DOHH2 (cell line): ENCODE data around the gene PLPP3.

Experiments used
- H3F3A ChIP-seq: fragments of 200-600 bp; sonication (generic), shearing (Covaris generic); 2 replicates; pipeline ENCODE4 v1.6.0; 2016; ENCODE audit warnings: antibody characterized with exemption, mild to moderate bottlenecking; ENCODE audit not compliant: control insufficient read depth, insufficient read depth
- H3K27ac ChIP-seq: fragments of 200-600 bp; sonication (generic); 2 replicates; pipeline ENCODE4 v1.5.1; 2014; ENCODE audit warnings: low read depth, mild to moderate bottlenecking, low read length, moderate library complexity
- H3K27me3 ChIP-seq: fragments of 200-600 bp; sonication (generic); 2 replicates; pipeline ENCODE4 v1.6.1; 2014; ENCODE audit warnings: mild to moderate bottlenecking, low read length, mixed read lengths; ENCODE audit not compliant: control insufficient read depth
- H3K36me3 ChIP-seq: fragments of 200-600 bp; sonication (generic); 2 replicates; pipeline ENCODE4 v1.6.1; 2014; ENCODE audit warnings: mild to moderate bottlenecking, low read length, moderate library complexity, mixed read lengths; ENCODE audit not compliant: control insufficient read depth
- H3K4me1 ChIP-seq: fragments of 200-600 bp; sonication (generic); 2 replicates; pipeline ENCODE4 v1.6.1; 2014; ENCODE audit warnings: mild to moderate bottlenecking, low read length, mixed read lengths; ENCODE audit not compliant: control insufficient read depth
- H3K4me2 ChIP-seq: fragments of 200-600 bp; sonication (generic); 2 replicates; pipeline ENCODE4 v1.6.0; 2014; ENCODE audit warnings: mild to moderate bottlenecking, low read length, moderate library complexity
- H3K4me3 ChIP-seq: fragments of 200-600 bp; sonication (generic); 2 replicates; pipeline ENCODE4 v1.5.1; 2014; ENCODE audit warnings: mild to moderate bottlenecking, low read length, mixed read lengths
- H3K79me2 ChIP-seq: fragments of 200-600 bp; sonication (generic); 2 replicates; pipeline ENCODE4 v1.6.1; 2014; ENCODE audit warnings: mild to moderate bottlenecking, low read length, mixed read lengths; ENCODE audit not compliant: control insufficient read depth
- H3K9me2 ChIP-seq: fragments of 200-600 bp; sonication (generic); replicated peaks from 2 replicates; pipeline ENCODE4 v1.6.1; 2014; ENCODE audit warnings: mild to moderate bottlenecking, low read length, mixed read lengths; ENCODE audit not compliant: control insufficient read depth
- H3K9me3 ChIP-seq: fragments of 200-600 bp; sonication (generic); 2 replicates; pipeline ENCODE4 v1.6.1; 2014; ENCODE audit warnings: antibody characterized with exemption, low read length, mixed read lengths; ENCODE audit not compliant: control insufficient read depth, insufficient read depth
- H4K20me1 ChIP-seq: fragments of 200-600 bp; sonication (generic); 2 replicates; pipeline ENCODE4 v1.6.0; 2014; ENCODE audit warnings: low read depth, mild to moderate bottlenecking, antibody characterized with exemption, low read length, moderate library complexity; ENCODE audit not compliant: control insufficient read depth, insufficient read depth
- CTCF ChIP-seq: fragments of 200-600 bp; sonication (generic); IDR thresholded peaks from one replicate; pipeline ENCODE4 v1.5.1; 2014; ENCODE audit warnings: antibody characterized with exemption, mild to moderate bottlenecking, low read depth, low read length; ENCODE audit not compliant: poor library complexity, severe bottlenecking
- EZH2phosphoT487 ChIP-seq: fragments of 200-600 bp; sonication (generic); IDR thresholded peaks from 2 replicates; pipeline ENCODE4 v1.6.1; 2017; ENCODE audit warnings: borderline replicate concordance, mild to moderate bottlenecking, antibody characterized with exemption, low read length, moderate library complexity, mixed read lengths

Gene PLPP3

GRCh38 chr1:56511766-56512165 lies 67.6 kb downstream of the PLPP3 start:
- no peaks in the 10 kb centered on the region for H4K20me1 ChIP-seq
- TF ChIP-seq EZH2phosphoT487 (no peak), CTCF (no peak)
- no peaks in the 10 kb centered on the region for H3K9me3 ChIP-seq
- H3K27ac ChIP-seq: no peak overlapping the region
- H3K27me3 ChIP-seq: no peaks in the 10 kb centered on the region
- H3K4me3 ChIP-seq: no peak overlapping the region
- H3K36me3 ChIP-seq: no peaks in the 10 kb centered on the region
- H3K79me2 ChIP-seq: no peaks in the 10 kb centered on the region
- H3K4me2 ChIP-seq: no peak overlapping the region
- no peaks in the 10 kb centered on the region for H3F3A ChIP-seq
- H3K4me1 ChIP-seq: peaks cover 11% of the 10 kb centered on the region
- no peaks in the 10 kb centered on the region for H3K9me2 ChIP-seq

- no peaks in the 10 kb centered on the region for H3K36me3 ChIP-seq
- peaks cover 6% of the 10 kb centered on the region for H3K4me1 ChIP-seq
- no peaks in the 10 kb centered on the region for H4K20me1 ChIP-seq
- H3K4me3 ChIP-seq: no peak overlapping the region
- no peaks in the 10 kb centered on the region for H3K9me3 ChIP-seq
- no peak overlapping the region for H3K4me2 ChIP-seq
- no peak overlapping the region for H3K27ac ChIP-seq
- H3K79me2 ChIP-seq: no peaks in the 10 kb centered on the region
- no peaks in the 10 kb centered on the region for H3K27me3 ChIP-seq
- TF ChIP-seq CTCF: no peak
- TF ChIP-seq EZH2phosphoT487: no peak
- no peaks in the 10 kb centered on the region for H3K9me2 ChIP-seq
- H3F3A ChIP-seq: no peaks in the 10 kb centered on the region
Measured at GRCh38 chr1:56511364-56511763, 68.0 kb downstream of the PLPP3 start.

- Histone ChIP-seq H3K27ac (no peak overlapping the region), H3K4me3 (no peak overlapping the region), H3K4me1 (no peaks in the 10 kb centered on the region)
Measured at GRCh38 chr1:56510642-56511021, 68.7 kb downstream of the PLPP3 start.

More at GRCh38 chr1:56510642-56511021, 68.7 kb downstream of the PLPP3 start:
- no peaks in the 10 kb centered on the region for H3K9me2 ChIP-seq
- H3K27me3 ChIP-seq: no peaks in the 10 kb centered on the region
- no peaks in the 10 kb centered on the region for H3K36me3 ChIP-seq
- no peaks in the 10 kb centered on the region for H3K9me3 ChIP-seq
- TF ChIP-seq CTCF: no peak
- no peak for TF ChIP-seq EZH2phosphoT487
- H3F3A ChIP-seq: no peaks in the 10 kb centered on the region
- no peaks in the 10 kb centered on the region for H4K20me1 ChIP-seq
- no peak overlapping the region for H3K4me2 ChIP-seq
- H3K79me2 ChIP-seq: no peaks in the 10 kb centered on the region
